ENCODE measurements around the gene SLC7A14.

The SLC7A14 gene

DNA sequence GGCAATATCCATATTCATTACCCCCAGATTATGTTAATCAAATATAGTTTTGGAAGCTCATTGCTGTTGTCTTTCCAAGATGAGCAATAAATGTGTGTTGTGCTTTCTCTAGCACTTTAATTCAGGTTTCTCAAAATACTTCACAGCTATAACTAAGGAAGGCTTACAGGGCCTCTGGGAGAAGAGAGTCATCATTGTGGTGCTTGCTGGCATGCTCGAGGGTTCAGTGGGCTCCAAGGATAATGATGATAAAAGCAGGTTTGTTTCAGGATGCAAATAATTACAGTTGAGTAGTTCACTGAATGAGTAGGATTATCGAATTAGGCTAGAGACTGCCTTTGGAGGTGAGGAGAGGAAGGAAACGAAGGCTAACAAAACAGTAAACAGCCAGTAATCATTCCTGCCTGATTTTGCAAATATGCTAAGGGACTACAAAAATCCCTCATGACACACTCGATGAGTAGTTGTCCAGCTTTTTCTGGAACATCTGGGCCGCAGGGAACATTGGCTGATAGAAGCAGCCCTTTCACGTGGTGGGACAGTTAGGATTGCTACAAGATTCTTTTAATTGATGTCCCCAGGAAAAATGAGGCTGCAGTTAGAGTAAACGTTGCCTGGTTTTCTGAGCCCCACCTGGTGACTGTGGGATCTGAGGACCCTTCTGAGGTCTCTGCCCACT is 54.1 kb downstream of the SLC7A14 start:
- DNase-seq, result no peak

DNA sequence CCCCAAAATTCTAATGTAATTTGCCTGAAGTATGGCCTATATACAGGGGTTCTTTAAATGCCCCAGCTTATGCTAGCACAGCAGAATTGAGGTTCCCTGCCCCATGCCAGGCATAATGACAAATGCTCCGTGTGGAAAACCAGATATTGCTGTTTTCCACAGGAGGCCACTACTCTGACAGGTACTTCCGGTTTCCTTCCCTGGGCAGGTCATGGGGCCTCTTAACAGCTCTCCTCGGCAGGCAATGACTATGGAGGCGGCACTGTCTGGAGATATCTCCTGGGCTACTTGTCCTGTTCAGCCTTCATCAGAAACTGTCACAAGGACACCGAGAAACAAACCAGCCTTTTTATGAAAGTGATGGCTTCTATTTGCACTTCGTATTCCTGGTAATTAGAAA is 54.8 kb downstream of the SLC7A14 start:
- DNase-seq, result no peak

DNA sequence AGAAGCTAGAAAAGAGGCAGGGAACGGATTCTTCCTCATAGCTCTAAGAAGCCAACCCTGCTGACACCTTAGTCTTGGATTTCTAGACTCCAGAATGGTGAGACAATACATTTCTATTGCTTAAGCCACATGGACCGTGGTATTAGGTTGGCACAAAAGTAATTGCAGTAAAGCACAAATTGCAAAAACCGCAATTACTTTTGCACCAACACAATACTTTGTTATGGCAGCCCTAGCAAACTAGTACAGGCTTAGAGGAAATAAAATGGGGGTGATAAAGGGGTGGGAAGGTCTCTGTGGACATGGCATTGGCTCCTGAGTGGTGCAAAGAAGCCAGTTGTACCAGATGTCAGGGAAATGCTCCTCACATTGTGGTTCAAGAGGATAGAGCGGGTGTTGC is 56.0 kb downstream of the SLC7A14 start:
- DNase-seq, result no peak

DNA sequence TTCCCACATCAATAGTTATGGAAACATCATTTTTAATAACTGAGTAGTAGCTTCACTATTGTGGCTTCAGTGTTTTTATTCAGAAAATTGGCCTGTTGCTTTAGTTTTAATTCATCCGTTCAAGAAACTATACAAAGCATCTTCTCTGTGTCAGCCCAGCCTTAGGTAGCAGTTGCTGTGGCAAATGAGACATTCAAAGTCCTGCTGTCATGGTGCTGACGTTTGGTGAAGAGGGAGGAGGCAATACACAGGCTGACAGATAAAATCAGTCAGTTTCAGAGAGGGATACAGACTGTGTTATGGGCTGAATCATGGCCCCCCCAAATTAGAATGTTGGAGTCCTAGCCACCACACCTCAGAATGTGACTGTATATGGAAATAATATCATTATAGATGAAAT is 56.5 kb downstream of the SLC7A14 start:
- no peak for DNase-seq

DNA sequence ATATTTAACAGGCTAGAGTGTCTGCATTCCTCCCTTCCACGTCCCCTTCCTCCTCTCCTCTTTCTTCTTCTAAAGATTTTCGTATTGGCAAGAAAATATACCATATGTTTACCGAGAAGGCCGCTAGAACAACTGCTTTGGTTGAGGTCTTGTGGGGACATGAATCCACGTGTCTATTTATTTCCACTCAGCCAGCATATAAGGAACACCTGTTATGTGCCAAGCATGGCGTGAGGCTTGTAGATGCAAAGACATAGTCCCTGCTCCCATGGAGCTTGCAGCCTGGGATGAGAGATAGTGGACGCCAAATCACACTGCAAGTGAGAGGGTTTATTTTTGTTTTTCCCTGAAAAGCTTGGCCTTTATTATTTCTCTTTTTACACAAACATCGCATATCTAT is 57.1 kb downstream of the SLC7A14 start:
- DNase-seq, result no peak

DNA sequence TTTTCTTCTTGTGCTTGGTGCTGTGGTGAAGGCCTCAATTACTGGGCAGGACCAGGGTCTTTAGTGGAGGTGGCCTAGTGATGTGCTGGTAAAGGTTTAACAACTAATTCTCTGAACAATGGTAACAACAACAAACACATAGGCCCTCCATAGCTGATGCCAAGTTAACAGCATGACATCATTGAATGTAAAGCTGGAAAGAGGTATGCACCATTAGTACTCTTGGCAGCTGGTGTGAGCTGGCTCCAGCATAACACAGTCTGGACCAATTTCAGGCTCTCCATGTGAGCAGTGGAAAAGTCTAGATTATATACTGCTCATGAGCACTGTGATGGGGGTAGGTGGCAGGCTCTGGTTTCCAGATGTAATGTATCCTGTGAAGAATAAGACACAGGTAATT is 61.8 kb downstream of the SLC7A14 start:
- DNase-seq, result no peak

DNA sequence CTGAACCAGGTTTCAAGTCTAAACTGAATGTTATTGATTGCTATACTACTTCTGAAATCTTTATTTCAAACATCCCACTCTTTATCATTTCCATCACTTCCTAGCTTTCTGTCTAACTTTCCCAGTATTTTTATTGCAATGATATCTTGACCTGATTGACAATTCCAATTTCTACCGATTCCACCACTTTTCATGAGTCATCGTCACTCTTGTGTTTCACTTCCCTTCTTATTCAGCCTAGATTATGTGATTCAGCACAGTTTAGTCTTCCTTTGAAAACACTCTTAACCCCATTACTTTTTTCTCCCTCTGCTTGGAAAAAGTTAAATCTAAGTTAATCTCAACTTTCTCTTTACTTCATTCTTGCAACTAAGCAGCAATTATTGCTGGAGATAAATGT is 62.6 kb downstream of the SLC7A14 start:
- no peak for DNase-seq

DNA sequence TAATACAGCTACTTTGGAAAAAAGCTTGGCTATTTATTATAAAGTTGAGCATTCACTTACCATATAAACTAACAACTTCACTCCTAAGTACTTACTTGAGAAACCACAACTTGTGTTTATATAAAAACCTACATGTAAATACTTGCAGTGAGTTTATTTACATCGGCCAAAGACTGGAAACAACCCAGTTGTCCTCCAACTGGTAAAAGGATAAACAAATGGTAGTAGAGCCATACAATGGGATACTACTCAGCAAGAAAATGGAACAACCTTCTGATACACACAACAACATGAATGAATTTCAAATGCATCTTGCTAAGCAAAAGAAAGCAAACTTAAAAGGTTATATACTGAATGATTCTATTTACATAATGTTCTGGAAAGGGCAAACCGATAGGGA is 63.7 kb downstream of the SLC7A14 start:
- no peak for DNase-seq

DNA sequence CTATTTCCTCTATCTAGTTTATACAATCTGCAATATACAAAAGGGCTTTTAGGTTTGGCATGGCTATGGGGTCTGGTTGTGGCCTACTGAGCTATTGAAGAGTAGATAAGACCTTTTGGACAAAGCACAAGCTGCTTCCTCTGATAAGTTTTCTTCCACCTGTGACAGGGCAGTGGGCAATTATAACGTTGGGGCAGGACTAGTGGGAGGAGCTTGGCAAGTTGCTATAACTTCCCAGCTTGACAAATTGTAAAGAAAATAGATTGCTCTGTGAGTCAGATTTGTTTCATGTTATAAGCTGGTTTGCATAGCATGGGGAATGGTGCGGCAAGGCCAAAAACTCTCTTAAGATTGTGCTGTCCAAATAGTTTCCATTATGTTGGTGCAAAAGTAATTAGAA is 64.9 kb downstream of the SLC7A14 start:
- no peak for DNase-seq

DNA sequence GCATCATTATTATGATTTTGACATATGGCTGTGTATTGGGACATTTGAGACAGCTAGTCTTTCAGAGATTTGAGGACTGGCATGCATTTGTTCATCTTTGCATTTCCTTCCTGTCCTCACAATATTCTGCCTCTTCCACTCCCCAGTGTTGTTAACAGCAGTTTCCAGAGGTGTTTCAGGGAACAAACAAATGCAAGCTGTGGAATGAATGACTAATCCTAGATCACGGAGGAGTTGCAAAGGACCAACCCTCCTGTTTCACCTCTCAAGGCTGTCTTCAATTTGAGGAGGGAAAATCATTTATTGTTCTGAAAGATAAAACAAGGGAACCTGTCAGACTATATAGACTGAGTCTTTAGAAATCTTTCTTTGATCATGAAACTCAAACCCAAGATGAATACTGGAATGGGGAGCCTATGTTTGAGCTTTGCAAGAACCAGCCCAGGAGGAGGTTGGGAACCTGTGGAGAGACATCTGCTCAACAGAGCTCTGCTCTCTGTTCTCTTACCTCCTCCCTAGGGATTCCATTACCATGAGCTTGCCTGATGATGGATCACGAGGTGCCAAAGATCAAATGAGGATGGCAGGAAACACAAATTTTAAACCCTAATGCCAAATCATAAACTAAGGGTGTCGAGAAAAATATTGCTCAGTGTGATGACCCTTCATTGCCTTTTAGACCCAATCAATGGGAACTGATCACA is 68.5 kb downstream of the SLC7A14 start:
- no peak for DNase-seq

DNA sequence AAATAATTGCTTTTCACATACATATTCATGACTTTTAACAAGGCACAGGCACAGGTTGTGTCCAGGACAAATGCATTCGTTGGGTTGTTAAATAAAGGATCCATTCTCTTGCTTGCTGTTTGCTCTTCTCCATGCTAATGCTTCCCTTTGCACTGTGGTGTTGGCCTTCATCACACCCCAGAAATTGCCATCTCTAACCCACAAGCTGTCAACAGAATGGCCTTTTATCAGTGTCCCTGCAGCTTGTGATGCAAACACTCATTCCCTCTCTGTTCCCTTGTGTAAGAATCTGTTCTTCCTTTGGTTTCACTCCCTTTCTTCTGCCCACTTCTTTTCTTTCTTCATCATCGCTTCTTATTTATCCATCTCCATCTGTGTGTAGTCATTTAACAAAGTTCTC is 72.2 kb downstream of the SLC7A14 start:
- no peak for DNase-seq

DNA sequence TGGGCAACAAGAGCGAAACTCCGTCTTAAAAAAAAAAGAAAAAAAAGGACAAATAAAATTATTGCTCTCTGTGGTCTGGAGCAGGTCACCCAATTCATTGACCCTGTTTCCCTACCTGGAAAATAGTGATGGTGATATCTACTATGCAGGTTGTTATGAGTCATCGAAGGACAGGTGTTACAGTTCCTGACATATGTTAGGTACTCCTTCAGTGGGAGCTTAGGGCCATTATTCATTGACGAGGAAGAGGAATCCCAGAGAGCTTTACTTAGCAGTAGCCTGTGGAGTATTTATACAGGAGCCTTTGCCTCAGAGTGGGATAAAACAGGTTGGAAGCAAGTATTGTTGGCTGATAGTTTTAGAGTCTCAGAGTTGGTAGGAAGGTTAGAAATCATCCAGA is 74.5 kb downstream of the SLC7A14 start:
- DNase-seq, result no peak

DNA sequence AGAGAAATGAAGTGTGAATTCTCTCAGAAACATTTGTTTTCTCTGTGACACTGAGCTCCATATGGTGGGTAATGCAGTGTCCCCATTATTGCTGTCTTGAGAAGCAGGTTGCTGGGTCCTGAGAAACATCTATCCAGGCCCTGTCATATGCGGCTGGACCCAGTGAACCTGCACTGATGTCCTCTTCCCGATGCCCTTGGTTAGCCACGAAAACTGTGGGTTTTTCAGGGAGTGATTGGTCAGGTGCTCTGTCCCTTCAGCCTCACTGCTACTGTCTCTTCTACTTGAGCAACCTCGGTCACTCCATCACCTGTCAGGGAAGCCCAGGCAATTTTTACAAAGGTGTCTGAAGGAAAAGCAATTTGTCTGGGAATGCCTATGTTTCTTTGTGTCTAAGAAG is 77.0 kb downstream of the SLC7A14 start:
- DNase-seq, result no peak

DNA sequence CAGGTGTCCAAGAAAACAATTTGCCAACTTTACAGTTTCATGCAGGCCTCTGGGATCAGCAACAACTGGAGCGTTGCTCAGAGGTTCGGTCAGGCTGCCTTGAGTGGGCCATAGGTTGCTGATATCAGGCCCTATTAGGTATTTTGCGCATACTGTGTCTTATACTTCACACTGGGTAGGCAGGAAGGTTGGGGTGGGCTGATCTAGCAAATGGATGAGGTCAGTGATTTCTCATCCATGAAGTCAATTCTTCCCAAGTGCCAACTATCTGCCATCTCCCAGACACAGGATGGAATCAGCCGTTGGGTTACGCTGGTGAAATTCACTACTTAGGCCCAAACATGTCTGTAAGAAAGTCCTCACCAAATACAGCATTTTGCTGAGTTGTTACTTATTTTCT is 77.6 kb downstream of the SLC7A14 start:
- DNase-seq, result no peak

DNA sequence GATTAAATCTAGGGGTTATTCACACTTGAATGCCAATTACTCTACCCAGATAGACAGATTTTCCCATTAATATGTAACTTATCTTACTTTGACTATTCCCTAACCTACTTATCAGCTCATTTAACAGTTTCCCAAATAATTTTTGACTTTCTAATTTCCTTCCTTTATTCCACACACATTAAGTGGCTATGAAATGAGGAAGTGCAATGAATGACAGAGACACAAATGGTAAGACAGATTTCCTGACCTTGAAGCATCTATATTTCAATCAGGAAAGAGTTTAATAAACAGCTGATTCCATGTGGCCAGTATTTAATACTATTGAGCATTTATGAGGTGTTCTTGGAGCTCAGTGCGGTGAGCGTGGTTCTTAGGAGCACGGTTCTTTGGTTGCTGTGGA is 78.8 kb downstream of the SLC7A14 start:
- no peak for DNase-seq

DNA sequence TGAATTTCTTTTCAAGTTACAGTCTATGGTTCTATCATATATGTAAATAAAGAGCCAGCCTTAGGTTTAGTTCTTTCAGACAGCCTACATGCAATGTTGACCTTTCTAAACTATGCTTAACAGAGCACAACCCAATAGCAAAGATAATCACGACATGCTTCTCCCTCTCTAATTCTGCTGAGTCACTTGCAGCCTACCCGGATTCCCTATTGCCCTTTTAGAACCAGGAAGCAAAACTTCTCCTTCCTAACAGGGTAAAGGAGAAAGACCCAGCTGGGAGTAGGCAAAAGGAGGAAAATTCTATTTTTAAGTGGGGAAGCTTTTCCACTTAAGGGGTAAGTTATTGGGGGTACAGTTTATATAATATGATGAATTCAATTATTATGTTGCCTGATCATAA is 79.3 kb downstream of the SLC7A14 start:
- DNase-seq, result no peak

DNA sequence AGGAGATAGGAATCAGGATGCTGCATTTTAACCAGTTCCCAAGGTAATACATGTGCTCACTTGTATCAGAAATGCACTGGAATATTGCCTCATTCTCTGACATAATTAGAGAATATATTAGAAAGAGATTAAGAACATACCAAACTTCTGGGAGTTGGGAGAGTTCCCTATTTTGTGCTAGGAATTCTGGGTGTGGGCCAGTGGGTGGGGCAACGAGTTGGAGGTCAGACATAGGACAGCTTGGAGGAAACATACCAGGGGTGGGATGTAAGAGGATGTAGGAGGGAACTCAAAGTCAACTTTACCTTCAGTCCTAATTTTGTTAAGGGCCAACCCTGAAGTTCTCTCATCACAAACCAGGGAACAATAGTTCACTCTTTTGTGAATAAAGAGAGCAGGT is 83.6 kb downstream of the SLC7A14 start:
- no peak for DNase-seq

DNA sequence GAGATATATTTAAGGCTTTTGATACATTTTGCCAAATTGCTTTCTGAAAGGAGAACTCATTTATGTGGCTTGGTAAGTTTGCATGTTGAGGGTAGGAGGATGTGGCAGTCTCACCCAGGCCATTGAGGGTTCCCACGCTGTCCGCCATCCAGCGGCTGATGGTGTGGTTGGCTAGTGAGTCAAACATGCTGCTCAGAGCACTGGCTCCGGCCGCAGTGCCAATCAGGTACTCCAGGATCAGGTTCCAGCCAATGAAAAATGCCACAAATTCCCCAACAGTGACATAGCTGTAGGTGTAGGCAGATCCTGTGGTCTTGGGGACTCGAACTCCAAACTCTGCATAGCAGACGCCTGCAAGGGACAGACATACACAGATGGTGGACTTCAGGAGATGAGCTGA is 84.9 kb downstream of the SLC7A14 start:
- DNase-seq, result no peak

DNA sequence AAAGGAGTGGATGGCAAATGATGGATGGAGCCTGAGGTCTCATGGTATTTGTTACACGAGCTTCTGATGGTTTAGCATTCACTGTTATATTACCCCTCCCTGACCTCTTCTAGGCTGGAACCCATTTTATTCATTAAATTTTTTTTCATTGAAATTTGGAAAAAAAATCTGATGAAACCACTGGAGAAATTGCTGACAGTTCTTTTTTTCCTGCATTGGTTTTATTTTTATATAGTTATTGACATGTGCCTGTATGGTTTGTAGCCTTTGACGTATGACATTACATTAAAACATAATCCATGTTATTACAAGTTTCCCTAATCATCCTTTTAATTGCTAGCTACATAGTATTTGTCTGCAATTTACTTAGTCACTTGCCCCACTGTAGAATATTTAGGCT is 85.4 kb downstream of the SLC7A14 start:
- DNase-seq, result no peak

DNA sequence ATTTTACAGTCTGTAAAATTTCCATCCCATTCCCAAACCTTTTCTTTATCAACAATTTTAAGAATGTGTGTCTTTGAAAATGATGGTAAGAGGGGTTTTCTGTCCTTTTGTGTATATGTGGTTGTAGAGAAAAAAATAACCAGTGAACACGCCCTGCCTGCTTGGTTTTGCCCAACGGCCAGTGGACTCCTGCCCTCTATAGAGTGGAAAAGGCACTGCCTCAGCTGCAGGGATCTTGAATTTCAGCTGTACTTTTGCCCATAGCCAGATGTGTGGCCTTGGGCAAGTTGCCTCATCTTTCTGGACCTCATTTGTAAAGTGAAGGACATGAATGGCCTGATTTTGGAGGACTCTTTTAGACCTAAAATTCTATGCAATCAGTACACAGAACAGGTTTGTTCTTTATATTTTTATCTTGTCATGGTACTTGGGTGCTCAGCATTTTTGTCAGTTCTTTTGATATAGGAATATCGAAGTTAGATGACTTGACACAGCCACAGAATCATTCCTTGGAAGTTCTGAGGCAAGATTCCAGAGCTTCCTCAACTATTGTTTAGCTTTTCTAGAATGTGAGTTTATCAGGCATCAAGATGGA is 86.2 kb downstream of the SLC7A14 start:
- DNase-seq, result no peak

DNA sequence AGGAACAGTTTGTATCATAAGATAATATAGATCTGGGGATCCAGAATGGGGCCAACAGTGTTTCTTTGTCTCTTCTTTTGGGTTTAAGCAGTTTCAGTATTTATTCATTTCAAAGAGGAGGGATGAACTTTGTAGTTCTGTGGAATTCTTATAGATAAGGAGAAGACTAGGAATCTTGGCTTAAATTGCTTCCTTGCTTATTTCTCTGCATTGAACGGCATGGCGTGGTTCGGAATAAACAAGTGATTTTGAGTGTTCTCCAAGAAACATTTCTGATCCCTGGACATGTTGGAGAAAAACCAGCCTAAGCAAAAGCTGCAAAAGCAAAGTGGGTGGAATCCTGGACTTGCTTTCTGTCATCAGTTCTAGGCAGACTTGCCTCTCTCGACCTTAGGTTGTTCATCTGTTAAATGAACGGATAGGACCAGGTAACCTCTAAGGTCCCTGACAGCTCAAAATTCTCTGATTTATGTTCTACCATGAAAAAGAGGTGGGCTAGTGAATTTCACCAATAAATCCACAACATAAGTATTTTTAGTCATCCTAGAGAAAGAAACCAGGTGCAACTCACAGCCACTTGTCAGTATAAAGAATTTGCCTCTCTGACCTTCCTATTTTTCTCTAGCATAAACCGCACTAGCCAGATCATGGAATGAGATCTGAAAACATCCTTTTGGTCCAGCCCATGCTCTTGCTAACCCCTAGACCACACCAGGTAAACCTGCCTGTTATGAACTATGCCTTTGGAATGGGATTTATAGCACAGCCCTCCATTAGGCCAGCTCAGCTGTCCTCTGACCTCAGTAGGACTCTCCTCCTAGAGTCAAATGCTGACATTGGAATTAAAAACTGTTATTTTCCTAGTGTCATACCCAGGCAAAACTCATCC is 88.4 kb downstream of the SLC7A14 start:
- DNase-seq, result no peak

DNA sequence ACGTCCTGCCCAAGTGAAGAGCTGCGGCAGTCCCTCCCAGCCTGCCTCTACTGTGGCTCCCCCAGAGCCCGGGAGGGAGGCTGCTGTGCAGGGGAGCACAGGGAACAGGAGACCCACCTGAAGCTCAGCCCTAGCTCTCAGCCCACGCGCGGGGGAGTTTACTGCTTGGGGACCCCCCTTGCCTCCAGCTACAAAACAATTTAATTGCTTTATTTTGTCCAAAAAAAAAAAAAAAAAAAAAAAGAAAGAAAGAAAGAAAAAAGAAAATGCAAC is 89.1 kb downstream of the SLC7A14 start:
- no peak for DNase-seq

DNA sequence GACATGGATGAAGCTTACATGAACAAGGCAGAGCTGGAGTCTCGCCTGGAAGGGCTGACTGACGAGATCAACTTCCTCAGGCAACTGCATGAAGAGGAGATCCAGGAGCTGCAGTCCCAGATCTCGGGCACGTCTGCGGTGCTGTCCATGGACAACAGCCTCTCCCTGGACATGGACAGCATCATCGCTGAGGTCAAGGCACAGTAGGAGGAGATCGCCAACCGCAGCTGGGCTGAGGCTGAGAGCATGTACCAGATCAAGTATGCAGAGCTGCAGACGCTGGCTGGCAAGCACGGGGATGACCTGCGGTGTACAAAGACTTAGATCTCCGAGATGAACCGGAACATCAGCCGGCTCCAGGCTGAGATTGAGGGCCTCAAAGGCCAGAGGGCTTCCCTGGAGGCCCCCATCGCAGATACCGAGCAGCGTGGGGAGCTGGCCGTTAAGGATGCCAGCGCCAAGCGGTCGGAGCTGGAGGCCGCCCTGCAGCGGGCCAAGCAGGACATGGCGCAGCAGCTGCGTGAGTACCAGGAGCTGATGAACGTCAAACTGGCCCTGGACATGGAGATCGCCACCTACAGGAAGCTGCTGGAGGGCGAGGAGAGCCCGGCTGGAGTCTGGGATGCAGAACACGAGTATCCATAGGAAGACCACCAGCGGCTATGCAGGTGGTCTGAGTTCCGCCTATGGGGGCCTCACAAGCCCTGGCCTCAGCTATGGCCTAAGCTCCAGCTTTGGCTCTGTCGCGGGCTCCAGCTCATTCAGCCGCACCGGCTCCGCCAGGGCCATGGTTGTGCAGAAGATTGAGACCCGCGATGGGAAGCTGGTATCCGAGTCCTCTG is 89.6 kb downstream of the SLC7A14 start:
- DNase-seq, result no peak

All from NCI-H187 treated with DMSO at 0.1 percent for 48 hours (cell line).